AG09319 (cell line): ENCODE measurements around the gene ULK4.
"Not testable (repeated sequence)": the region's sequence is repeated elsewhere in the genome, so short reads cannot be mapped to it uniquely, and the experiment has no call there.

ENCODE experiments used
- DNase-seq: peaks from one replicate; pipeline ENCODE4 v3.0.0-alpha.2; 2010; ENCODE audit warnings: low read depth; ENCODE audit errors: extremely low read depth
- CTCF ChIP-seq: IDR thresholded peaks from 2 replicates; pipeline ENCODE4 v1.5.1; 2011; ENCODE audit warnings: low read depth, mild to moderate bottlenecking, inconsistent platforms, low read length, moderate library complexity

Gene ULK4

GRCh38 chr3:41999909-42000308 lies 38.0 kb upstream of the ULK4 start:
- no peak for DNase-seq
- no peak for TF ChIP-seq CTCF

- peak; percentile 38 for TF ChIP-seq CTCF
- no peak for DNase-seq
Observed at GRCh38 chr3:41997702-41998550, 36.0 kb upstream of the ULK4 start.

- no peak for TF ChIP-seq CTCF
- no peak for DNase-seq
Observed at GRCh38 chr3:41991437-41991836, 29.5 kb upstream of the ULK4 start.

- no peak for TF ChIP-seq CTCF
- DNase-seq = no peak
Observed at GRCh38 chr3:41989518-41989917, 27.6 kb upstream of the ULK4 start.

GRCh38 chr3:41987627-41988026 lies 25.7 kb upstream of the ULK4 start:
- no peak for DNase-seq
- TF ChIP-seq CTCF = no peak

- DNase-seq = no peak
- TF ChIP-seq CTCF = no peak
Observed at GRCh38 chr3:41986561-41986960, 24.7 kb upstream of the ULK4 start.

GRCh38 chr3:41985018-41985417 lies 23.1 kb upstream of the ULK4 start:
- no peak for DNase-seq
- TF ChIP-seq CTCF = no peak

GRCh38 chr3:41983091-41983490 lies 21.2 kb upstream of the ULK4 start:
- DNase-seq = not testable (repeated sequence)

- DNase-seq = not testable (repeated sequence)
Observed at GRCh38 chr3:41977401-41977800, 15.5 kb upstream of the ULK4 start.
